T-helper 9 cell (primary cell): ENCODE measurements around the gene WHRN.

ENCODE experiments used
- DNase-seq: peaks from one replicate; pipeline ENCODE4 v3.0.0-alpha.2; 2020

Gene WHRN

GRCh38 chr9:114470581-114470980 is 34.7 kb downstream of the WHRN start:
- no peak for DNase-seq

GRCh38 chr9:114470121-114470520 is 35.2 kb downstream of the WHRN start:
- no peak for DNase-seq

GRCh38 chr9:114469091-114469853 is 36.0 kb downstream of the WHRN start:
- no peak for DNase-seq

GRCh38 chr9:114467910-114468309 is 37.4 kb downstream of the WHRN start:
- DNase-seq = no peak

GRCh38 chr9:114467226-114467750 is 38.0 kb downstream of the WHRN start:
- DNase-seq = no peak

GRCh38 chr9:114465906-114466900 is 39.1 kb downstream of the WHRN start:
- DNase-seq = no peak

- no peak for DNase-seq
These were observed 39.9 kb downstream of the WHRN start for GRCh38 chr9:114465417-114465816.

- DNase-seq = no peak
These were observed 40.8 kb downstream of the WHRN start for GRCh38 chr9:114464281-114465051.

- DNase-seq = no peak
These were observed 42.5 kb downstream of the WHRN start for GRCh38 chr9:114462791-114463190.

- DNase-seq = no peak
These were observed 43.8 kb downstream of the WHRN start for GRCh38 chr9:114461468-114461867.

- DNase-seq = no peak
These were observed 44.6 kb downstream of the WHRN start for GRCh38 chr9:114460513-114461199.

GRCh38 chr9:114459464-114459863 is 45.8 kb downstream of the WHRN start:
- DNase-seq = no peak

GRCh38 chr9:114456929-114457328 is 48.3 kb downstream of the WHRN start:
- no peak for DNase-seq

- DNase-seq = no peak
These were observed 50.6 kb downstream of the WHRN start for GRCh38 chr9:114454652-114455051.

GRCh38 chr9:114452219-114453165 is 52.8 kb downstream of the WHRN start:
- no peak for DNase-seq

GRCh38 chr9:114451707-114452031 is 53.6 kb downstream of the WHRN start:
- DNase-seq = no peak

- no peak for DNase-seq
These were observed 54.2 kb downstream of the WHRN start for GRCh38 chr9:114450833-114451706.

- DNase-seq = no peak
These were observed 55.1 kb downstream of the WHRN start for GRCh38 chr9:114450181-114450580.

- DNase-seq = no peak
These were observed 56.0 kb downstream of the WHRN start for GRCh38 chr9:114449236-114449635.

GRCh38 chr9:114448706-114449105 is 56.6 kb downstream of the WHRN start:
- DNase-seq = no peak
